HEK293 (cell line): Measurements from ENCODE around the gene SEC11A.

Experiments
- EGR2 ChIP-seq: fragments of 450-650 bp; formaldehyde crosslinking; IDR thresholded peaks from 2 replicates; pipeline ENCODE4 v1.5.1; 2016; ENCODE audit warnings: low read depth, missing biosample characterization, missing genetic modification characterization
- HOXA7 ChIP-seq: sonication (generic); formaldehyde crosslinking; IDR thresholded peaks from 2 replicates; pipeline ENCODE4 v1.8.1; 2022; ENCODE audit warnings: missing genetic modification reagents, borderline replicate concordance
- HOXC10 ChIP-seq: sonication (generic); formaldehyde crosslinking; IDR thresholded peaks from 2 replicates; pipeline ENCODE4 v1.8.1; 2023; ENCODE audit warnings: mild to moderate bottlenecking, missing genetic modification reagents
- OVOL3 ChIP-seq: fragments of 450-650 bp; formaldehyde crosslinking; IDR thresholded peaks from 2 replicates; pipeline ENCODE4 v1.5.1; 2016; ENCODE audit warnings: missing biosample characterization, missing genetic modification characterization
- ZBTB17 ChIP-seq: fragments of 450-650 bp; formaldehyde crosslinking; IDR thresholded peaks from 2 replicates; pipeline ENCODE4 v1.5.1; 2016; ENCODE audit warnings: missing biosample characterization, missing genetic modification characterization
- ZBTB20 ChIP-seq: fragments of 450-650 bp; formaldehyde crosslinking; IDR thresholded peaks from 2 replicates; pipeline ENCODE4 v1.5.1; 2016; ENCODE audit warnings: missing biosample characterization, missing genetic modification characterization
- ZBTB7A ChIP-seq: fragments of 450-650 bp; formaldehyde crosslinking; IDR thresholded peaks from 2 replicates; pipeline ENCODE4 v1.5.1; 2016; ENCODE audit warnings: low read depth, missing biosample characterization, missing genetic modification characterization
- ZBTB8A ChIP-seq: fragments of 450-650 bp; formaldehyde crosslinking; IDR thresholded peaks from 2 replicates; pipeline ENCODE4 v1.5.1; 2016; ENCODE audit warnings: missing biosample characterization, missing genetic modification characterization
- ZNF202 ChIP-seq: fragments of 450-650 bp; formaldehyde crosslinking; IDR thresholded peaks from 2 replicates; pipeline ENCODE4 v1.5.1; 2016; ENCODE audit warnings: missing biosample characterization, missing genetic modification characterization, borderline replicate concordance
- ZNF221 ChIP-seq: fragments of 450-650 bp; formaldehyde crosslinking; IDR thresholded peaks from 2 replicates; pipeline ENCODE4 v1.5.1; 2017; ENCODE audit warnings: missing biosample characterization, missing genetic modification characterization, borderline replicate concordance
- ZNF274 ChIP-seq, 2 experiments: fragments of 200-500 bp in 1 of 2; fragments of 450-650 bp in 1 of 2; sonication (Bioruptor generic) in 1 of 2; formaldehyde crosslinking in 1 of 2; IDR thresholded peaks; 2 replicates each; pipeline versions ENCODE4 v1.5.1 to v1.6.1; 2014 to 2016; ENCODE audit warnings: borderline replicate concordance in 1 of 2, inconsistent platforms in 1 of 2, low read length in 1 of 2, missing biosample characterization in 1 of 2, missing genetic modification characterization in 1 of 2
- ZNF292 ChIP-seq: fragments of 450-650 bp; formaldehyde crosslinking; IDR thresholded peaks from 2 replicates; pipeline ENCODE4 v1.5.1; 2016; ENCODE audit warnings: low read depth, missing biosample characterization, missing genetic modification characterization, borderline replicate concordance
- ZNF416 ChIP-seq: fragments of 450-650 bp; formaldehyde crosslinking; IDR thresholded peaks from 2 replicates; pipeline ENCODE4 v1.5.1; 2016; ENCODE audit warnings: missing biosample characterization, missing genetic modification characterization
- ZNF426 ChIP-seq: fragments of 450-650 bp; formaldehyde crosslinking; IDR thresholded peaks from 2 replicates; pipeline ENCODE4 v1.5.1; 2017; ENCODE audit warnings: missing biosample characterization, missing genetic modification characterization, mild to moderate bottlenecking, inconsistent platforms, moderate library complexity
- ZNF560 ChIP-seq: fragments of 450-650 bp; formaldehyde crosslinking; IDR thresholded peaks from 2 replicates; pipeline ENCODE4 v1.5.1; 2017; ENCODE audit warnings: missing biosample characterization, missing genetic modification characterization, borderline replicate concordance
- ZNF571 ChIP-seq: fragments of 450-650 bp; formaldehyde crosslinking; IDR thresholded peaks from 2 replicates; pipeline ENCODE4 v1.5.0; 2017; ENCODE audit warnings: missing biosample characterization, missing genetic modification characterization
- ZNF76 ChIP-seq: fragments of 450-650 bp; formaldehyde crosslinking; IDR thresholded peaks from 2 replicates; pipeline ENCODE4; 2016; ENCODE audit warnings: low read depth, missing biosample characterization, missing genetic modification characterization, borderline replicate concordance
- ZSCAN16 ChIP-seq: fragments of 450-650 bp; formaldehyde crosslinking; IDR thresholded peaks from 2 replicates; pipeline ENCODE4 v1.5.1; 2016; ENCODE audit warnings: missing biosample characterization, missing genetic modification characterization
- ZXDB ChIP-seq: fragments of 450-650 bp; formaldehyde crosslinking; IDR thresholded peaks from 2 replicates; pipeline ENCODE4 v1.5.1; 2016; ENCODE audit warnings: missing biosample characterization, missing genetic modification characterization
- TF ChIP-seq, protein P1 (sequence below): fragments of 450-650 bp; formaldehyde crosslinking; IDR thresholded peaks from 2 replicates; pipeline ENCODE4; 2016; ENCODE audit warnings: missing biosample characterization, missing genetic modification characterization
- TF ChIP-seq, protein P2 (sequence below): fragments of 450-650 bp; formaldehyde crosslinking; IDR thresholded peaks from 2 replicates; pipeline ENCODE4 v1.5.1; 2016; ENCODE audit warnings: missing biosample characterization, missing genetic modification characterization
- TF ChIP-seq, protein P3 (sequence below): fragments of 450-650 bp; formaldehyde crosslinking; IDR thresholded peaks from 2 replicates; pipeline ENCODE4 v1.5.1; 2016; ENCODE audit warnings: missing biosample characterization, missing genetic modification characterization
- TF ChIP-seq, protein P4 (sequence below): fragments of 450-650 bp; formaldehyde crosslinking; IDR thresholded peaks from 2 replicates; pipeline ENCODE4 v1.5.1; 2017; ENCODE audit warnings: missing biosample characterization, missing genetic modification characterization
- TF ChIP-seq, protein P5 (sequence below): fragments of 450-650 bp; formaldehyde crosslinking; conservative IDR thresholded peaks from 2 replicates; pipeline ENCODE4 v1.5.1; 2016; ENCODE audit warnings: low read depth, missing biosample characterization, missing genetic modification characterization

The SEC11A gene

DNA sequence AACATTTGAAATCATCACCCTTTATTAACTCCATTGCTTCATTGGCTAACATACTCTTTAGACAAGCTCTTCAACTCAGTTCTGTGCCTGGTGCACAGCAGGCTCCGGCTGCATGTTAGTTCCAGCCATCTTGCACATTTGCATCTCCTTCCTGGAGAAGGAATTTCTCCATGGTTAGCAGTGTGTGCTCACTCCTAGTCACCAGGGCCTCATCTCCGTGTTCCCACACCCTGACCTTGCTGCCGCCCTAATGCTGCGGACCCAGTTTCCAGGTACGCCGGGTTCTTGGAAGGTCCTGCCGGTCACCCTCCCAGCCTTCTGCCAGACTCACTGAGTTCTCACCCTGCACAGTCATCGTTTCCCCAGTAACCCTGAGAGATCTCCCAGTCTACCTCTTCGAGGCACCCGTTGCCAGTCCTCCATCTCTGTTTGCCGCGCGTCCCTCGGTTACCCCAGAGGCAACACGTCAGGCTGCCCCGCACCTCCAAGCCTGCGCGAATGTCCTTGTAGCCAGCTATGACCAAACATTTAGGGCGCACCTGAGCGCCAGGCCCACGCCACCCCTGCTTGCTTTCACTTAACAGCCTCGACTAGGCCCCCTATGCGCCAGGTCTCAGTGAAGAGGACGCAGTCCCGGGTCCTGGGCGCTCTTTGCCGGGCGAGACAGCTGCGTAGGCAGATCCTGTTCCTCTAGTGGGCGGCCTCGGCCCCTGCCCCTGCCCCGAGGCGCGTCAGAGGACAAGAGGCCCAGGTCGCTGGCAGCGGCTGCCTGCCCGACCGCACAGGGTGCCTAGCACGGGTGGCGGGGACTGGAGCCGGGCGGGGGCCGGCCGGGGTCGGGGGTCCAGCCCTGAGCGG is 31.7 kb upstream of the SEC11A start (continued):
- TF ChIP-seq ZNF76 (tag by site-specific recombination) (peak; percentile 62), ZBTB7A (no peak; the same call in 1 of the 2 replicates), ZXDB (tag by site-specific recombination) (peak; percentile 90; the same call in 1 of the 2 replicates), HOXA7 (no peak), ZNF560 (tag by site-specific recombination) (no peak), ZNF221 (tag by site-specific recombination) (no peak), ZBTB17 (peak; percentile 86), OVOL3 (no peak), ZSCAN16 (no peak), ZNF202 (tag by site-specific recombination) (no peak), ZNF292 (tag by site-specific recombination) (no peak), ZNF274 (IDR thresholded peaks at IDR 0.05; ENCODE audit: low read length) (no peak), ZNF274 (tag by site-specific recombination; IDR thresholded peaks at IDR 0.05; ENCODE audit: borderline replicate concordance) (no peak), ZNF426 (tag by site-specific recombination) (no peak), ZNF416 (tag by site-specific recombination) (no peak), EGR2 (tag by site-specific recombination) (peak; percentile 85), ZBTB20 (peak; percentile 95), ZBTB8A (peak; percentile 90), HOXC10 (CRISPR knock-in tag) (0 out of 2 replicates have a peak, but pooled peaks have one; percentile 66), ZNF571 (tag by site-specific recombination) (no peak)
- TF ChIP-seq, protein P1, sequence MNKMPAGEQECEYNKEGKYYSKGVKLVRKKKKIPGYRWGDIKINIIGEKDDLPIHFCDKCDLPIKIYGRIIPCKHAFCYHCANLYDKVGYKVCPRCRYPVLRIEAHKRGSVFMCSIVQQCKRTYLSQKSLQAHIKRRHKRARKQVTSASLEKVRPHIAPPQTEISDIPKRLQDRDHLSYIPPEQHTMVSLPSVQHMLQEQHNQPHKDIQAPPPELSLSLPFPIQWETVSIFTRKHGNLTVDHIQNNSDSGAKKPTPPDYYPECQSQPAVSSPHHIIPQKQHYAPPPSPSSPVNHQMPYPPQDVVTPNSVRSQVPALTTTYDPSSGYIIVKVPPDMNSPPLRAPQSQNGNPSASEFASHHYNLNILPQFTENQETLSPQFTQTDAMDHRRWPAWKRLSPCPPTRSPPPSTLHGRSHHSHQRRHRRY: no peak
- TF ChIP-seq, protein P2, sequence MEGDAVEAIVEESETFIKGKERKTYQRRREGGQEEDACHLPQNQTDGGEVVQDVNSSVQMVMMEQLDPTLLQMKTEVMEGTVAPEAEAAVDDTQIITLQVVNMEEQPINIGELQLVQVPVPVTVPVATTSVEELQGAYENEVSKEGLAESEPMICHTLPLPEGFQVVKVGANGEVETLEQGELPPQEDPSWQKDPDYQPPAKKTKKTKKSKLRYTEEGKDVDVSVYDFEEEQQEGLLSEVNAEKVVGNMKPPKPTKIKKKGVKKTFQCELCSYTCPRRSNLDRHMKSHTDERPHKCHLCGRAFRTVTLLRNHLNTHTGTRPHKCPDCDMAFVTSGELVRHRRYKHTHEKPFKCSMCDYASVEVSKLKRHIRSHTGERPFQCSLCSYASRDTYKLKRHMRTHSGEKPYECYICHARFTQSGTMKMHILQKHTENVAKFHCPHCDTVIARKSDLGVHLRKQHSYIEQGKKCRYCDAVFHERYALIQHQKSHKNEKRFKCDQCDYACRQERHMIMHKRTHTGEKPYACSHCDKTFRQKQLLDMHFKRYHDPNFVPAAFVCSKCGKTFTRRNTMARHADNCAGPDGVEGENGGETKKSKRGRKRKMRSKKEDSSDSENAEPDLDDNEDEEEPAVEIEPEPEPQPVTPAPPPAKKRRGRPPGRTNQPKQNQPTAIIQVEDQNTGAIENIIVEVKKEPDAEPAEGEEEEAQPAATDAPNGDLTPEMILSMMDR (tag by site-specific recombination): peak; percentile 70
- TF ChIP-seq, protein P3, sequence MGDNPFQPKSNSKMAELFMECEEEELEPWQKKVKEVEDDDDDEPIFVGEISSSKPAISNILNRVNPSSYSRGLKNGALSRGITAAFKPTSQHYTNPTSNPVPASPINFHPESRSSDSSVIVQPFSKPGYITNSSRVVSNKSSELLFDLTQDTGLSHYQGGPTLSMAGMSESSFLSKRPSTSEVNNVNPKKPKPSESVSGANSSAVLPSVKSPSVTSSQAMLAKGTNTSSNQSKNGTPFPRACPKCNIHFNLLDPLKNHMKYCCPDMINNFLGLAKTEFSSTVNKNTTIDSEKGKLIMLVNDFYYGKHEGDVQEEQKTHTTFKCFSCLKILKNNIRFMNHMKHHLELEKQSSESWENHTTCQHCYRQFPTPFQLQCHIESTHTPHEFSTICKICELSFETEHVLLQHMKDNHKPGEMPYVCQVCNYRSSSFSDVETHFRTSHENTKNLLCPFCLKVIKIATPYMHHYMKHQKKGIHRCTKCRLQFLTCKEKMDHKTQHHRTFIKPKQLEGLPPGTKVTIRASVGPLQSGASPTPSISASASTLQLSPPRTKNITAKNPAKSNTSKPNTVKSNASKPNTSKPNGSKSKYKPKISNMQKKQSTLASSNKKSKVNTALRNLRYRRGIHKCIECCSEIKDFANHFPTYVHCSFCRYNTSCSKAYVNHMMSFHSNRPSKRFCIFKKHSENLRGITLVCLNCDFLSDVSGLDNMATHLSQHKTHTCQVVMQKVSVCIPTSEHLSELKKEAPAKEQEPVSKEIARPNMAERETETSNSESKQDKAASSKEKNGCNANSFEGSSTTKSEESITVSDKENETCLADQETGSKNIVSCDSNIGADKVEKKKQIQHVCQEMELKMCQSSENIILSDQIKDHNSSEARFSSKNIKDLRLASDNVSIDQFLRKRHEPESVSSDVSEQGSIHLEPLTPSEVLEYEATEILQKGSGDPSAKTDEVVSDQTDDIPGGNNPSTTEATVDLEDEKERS (tag by site-specific recombination): no peak
- TF ChIP-seq, protein P4, sequence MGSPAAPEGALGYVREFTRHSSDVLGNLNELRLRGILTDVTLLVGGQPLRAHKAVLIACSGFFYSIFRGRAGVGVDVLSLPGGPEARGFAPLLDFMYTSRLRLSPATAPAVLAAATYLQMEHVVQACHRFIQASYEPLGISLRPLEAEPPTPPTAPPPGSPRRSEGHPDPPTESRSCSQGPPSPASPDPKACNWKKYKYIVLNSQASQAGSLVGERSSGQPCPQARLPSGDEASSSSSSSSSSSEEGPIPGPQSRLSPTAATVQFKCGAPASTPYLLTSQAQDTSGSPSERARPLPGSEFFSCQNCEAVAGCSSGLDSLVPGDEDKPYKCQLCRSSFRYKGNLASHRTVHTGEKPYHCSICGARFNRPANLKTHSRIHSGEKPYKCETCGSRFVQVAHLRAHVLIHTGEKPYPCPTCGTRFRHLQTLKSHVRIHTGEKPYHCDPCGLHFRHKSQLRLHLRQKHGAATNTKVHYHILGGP: no peak
- TF ChIP-seq, protein P5, sequence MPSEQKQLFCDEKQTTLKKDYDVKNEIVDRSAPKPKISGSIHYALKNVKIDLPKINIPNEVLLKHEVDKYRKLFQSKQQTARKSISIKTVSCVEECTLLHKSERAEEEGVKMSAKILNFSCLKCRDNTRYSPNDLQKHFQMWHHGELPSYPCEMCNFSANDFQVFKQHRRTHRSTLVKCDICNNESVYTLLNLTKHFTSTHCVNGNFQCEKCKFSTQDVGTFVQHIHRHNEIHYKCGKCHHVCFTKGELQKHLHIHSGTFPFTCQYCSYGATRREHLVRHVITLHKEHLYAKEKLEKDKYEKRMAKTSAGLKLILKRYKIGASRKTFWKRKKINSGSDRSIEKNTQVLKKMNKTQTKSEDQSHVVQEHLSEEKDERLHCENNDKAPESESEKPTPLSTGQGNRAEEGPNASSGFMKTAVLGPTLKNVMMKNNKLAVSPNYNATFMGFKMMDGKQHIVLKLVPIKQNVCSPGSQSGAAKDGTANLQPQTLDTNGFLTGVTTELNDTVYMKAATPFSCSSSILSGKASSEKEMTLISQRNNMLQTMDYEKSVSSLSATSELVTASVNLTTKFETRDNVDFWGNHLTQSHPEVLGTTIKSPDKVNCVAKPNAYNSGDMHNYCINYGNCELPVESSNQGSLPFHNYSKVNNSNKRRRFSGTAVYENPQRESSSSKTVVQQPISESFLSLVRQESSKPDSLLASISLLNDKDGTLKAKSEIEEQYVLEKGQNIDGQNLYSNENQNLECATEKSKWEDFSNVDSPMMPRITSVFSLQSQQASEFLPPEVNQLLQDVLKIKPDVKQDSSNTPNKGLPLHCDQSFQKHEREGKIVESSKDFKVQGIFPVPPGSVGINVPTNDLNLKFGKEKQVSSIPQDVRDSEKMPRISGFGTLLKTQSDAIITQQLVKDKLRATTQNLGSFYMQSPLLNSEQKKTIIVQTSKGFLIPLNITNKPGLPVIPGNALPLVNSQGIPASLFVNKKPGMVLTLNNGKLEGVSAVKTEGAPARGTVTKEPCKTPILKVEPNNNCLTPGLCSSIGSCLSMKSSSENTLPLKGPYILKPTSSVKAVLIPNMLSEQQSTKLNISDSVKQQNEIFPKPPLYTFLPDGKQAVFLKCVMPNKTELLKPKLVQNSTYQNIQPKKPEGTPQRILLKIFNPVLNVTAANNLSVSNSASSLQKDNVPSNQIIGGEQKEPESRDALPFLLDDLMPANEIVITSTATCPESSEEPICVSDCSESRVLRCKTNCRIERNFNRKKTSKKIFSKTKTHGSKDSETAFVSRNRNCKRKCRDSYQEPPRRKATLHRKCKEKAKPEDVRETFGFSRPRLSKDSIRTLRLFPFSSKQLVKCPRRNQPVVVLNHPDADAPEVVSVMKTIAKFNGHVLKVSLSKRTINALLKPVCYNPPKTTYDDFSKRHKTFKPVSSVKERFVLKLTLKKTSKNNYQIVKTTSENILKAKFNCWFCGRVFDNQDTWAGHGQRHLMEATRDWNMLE (tag by site-specific recombination): no peak
